Measurements from ENCODE around the gene SH3BP5.

The SH3BP5 gene

GRCh38 chr3:15341030-15341726 lies 8.8 kb upstream of the SH3BP5 start:
- in situ Hi-C loops (cut with MboI; ENCODE audit: low sequenced_read_pairs) = no loop called here
- Histone ChIP-seq H3K4me3 (no peak overlapping the region), H3K4me1 (peaks cover 6% of the 10 kb centered on the region), H3K36me3 (replicated peaks) (no peaks in the 10 kb centered on the region), H3K9me3 (no peaks in the 10 kb centered on the region), H3K27me3 (ENCODE audit: low read depth) (peaks cover 41% of the 10 kb centered on the region)
- DNase-seq (ENCODE audit: low spot score in 2 of 2) = no peak

GRCh38 chr3:15339786-15340215 lies 7.4 kb upstream of the SH3BP5 start:
- Histone ChIP-seq H3K9me3 (no peaks in the 10 kb centered on the region), H3K4me1 (peaks cover 6% of the 10 kb centered on the region), H3K4me3 (no peak overlapping the region), H3K36me3 (replicated peaks) (no peaks in the 10 kb centered on the region), H3K27me3 (ENCODE audit: low read depth) (peaks cover 32% of the 10 kb centered on the region)
- no peak for DNase-seq (ENCODE audit: low spot score in 2 of 2)
- in situ Hi-C loops (cut with MboI; ENCODE audit: low sequenced_read_pairs) = no loop called here

- Histone ChIP-seq H3K9me3 (no peaks in the 10 kb centered on the region), H3K27me3 (ENCODE audit: low read depth) (peaks cover 25% of the 10 kb centered on the region), H3K36me3 (replicated peaks) (no peaks in the 10 kb centered on the region), H3K4me3 (no peak overlapping the region), H3K4me1 (peaks cover 6% of the 10 kb centered on the region)
- DNase-seq (ENCODE audit: low spot score in 2 of 2) = no peak
- in situ Hi-C loops (cut with MboI; ENCODE audit: low sequenced_read_pairs) = no loop called here
Measured at GRCh38 chr3:15339001-15339400, 6.6 kb upstream of the SH3BP5 start.

- Histone ChIP-seq H3K27me3 (ENCODE audit: low read depth) (peaks cover 20% of the 10 kb centered on the region), H3K36me3 (replicated peaks) (no peaks in the 10 kb centered on the region), H3K4me3 (no peak overlapping the region), H3K4me1 (peaks cover 6% of the 10 kb centered on the region), H3K9me3 (no peaks in the 10 kb centered on the region)
- no peak for DNase-seq (ENCODE audit: low spot score in 2 of 2)
- in situ Hi-C loops (cut with MboI; ENCODE audit: low sequenced_read_pairs) = no loop called here
Measured at GRCh38 chr3:15337963-15338362, 5.6 kb upstream of the SH3BP5 start.

- peaks cover 8% of the 10 kb centered on the region for H3K4me1 ChIP-seq
- H3K36me3 ChIP-seq (replicated peaks) = no peaks in the 10 kb centered on the region
- no peak for DNase-seq (ENCODE audit: low spot score in 2 of 2)
- H3K27me3 ChIP-seq (ENCODE audit: low read depth) = peaks cover 12% of the 10 kb centered on the region
- in situ Hi-C loops (cut with MboI; ENCODE audit: low sequenced_read_pairs) = no loop called here
- H3K4me3 ChIP-seq = no peak overlapping the region
- no peaks in the 10 kb centered on the region for H3K9me3 ChIP-seq
Measured at GRCh38 chr3:15336057-15336456, 3.7 kb upstream of the SH3BP5 start.

- H3K9me3 ChIP-seq = no peaks in the 10 kb centered on the region
- H3K4me3 ChIP-seq = no peak overlapping the region
- no peaks in the 10 kb centered on the region for H3K36me3 ChIP-seq (replicated peaks)
- in situ Hi-C loops (cut with MboI; ENCODE audit: low sequenced_read_pairs) = no loop called here
- peaks cover 19% of the 10 kb centered on the region for H3K4me1 ChIP-seq
- DNase-seq (ENCODE audit: low spot score in 2 of 2) = no peak
- peaks cover under 1% of the 10 kb centered on the region for H3K27me3 ChIP-seq (ENCODE audit: low read depth)
Measured at GRCh38 chr3:15333956-15334263, 1.5 kb upstream of the SH3BP5 start.

- H3K4me1 ChIP-seq = peaks cover 19% of the 10 kb centered on the region
- in situ Hi-C loops (cut with MboI; ENCODE audit: low sequenced_read_pairs) = no loop called here
- no peaks in the 10 kb centered on the region; the same call in 1 of the 2 replicates for H3K27me3 ChIP-seq (ENCODE audit: low read depth)
- H3K4me3 ChIP-seq = no peak overlapping the region
- H3K36me3 ChIP-seq (replicated peaks) = no peaks in the 10 kb centered on the region
- no peak for DNase-seq (ENCODE audit: low spot score in 2 of 2)
- no peaks in the 10 kb centered on the region for H3K9me3 ChIP-seq
Measured at GRCh38 chr3:15333099-15333955, 941 bp upstream of the SH3BP5 start.

GRCh38 chr3:15331606-15332404 lies 581 bp downstream of the SH3BP5 start:
- no peaks in the 10 kb centered on the region for H3K9me3 ChIP-seq
- H3K27me3 ChIP-seq (ENCODE audit: low read depth) = no peaks in the 10 kb centered on the region
- in situ Hi-C loops (cut with MboI; ENCODE audit: low sequenced_read_pairs) = no loop called here
- peak overlapping the region; percentile 48 for H3K4me3 ChIP-seq
- H3K4me1 ChIP-seq = peaks cover 19% of the 10 kb centered on the region
- no peaks in the 10 kb centered on the region for H3K36me3 ChIP-seq (replicated peaks)
- peak in 1 of 2 experiments; percentile 64 for DNase-seq (ENCODE audit: low spot score in 2 of 2)

- Histone ChIP-seq H3K36me3 (replicated peaks) (no peaks in the 10 kb centered on the region), H3K9me3 (no peaks in the 10 kb centered on the region), H3K4me1 (peaks cover 19% of the 10 kb centered on the region), H3K4me3 (peak overlapping the region; percentile 48), H3K27me3 (ENCODE audit: low read depth) (0 out of 2 replicates have a peak, but pooled peaks cover 4% of the 10 kb centered on the region)
- in situ Hi-C loops (cut with MboI; ENCODE audit: low sequenced_read_pairs) = no loop called here
- peak in 1 of 2 experiments; percentile 89 for DNase-seq (ENCODE audit: low spot score in 2 of 2)
Measured at GRCh38 chr3:15331072-15331605, 1.2 kb downstream of the SH3BP5 start.

- no peak for DNase-seq (ENCODE audit: low spot score in 2 of 2)
- Histone ChIP-seq H3K27me3 (ENCODE audit: low read depth) (0 out of 2 replicates have a peak, but pooled peaks cover 4% of the 10 kb centered on the region), H3K36me3 (replicated peaks) (no peaks in the 10 kb centered on the region), H3K4me3 (no peak overlapping the region), H3K9me3 (no peaks in the 10 kb centered on the region), H3K4me1 (peaks cover 19% of the 10 kb centered on the region)
- in situ Hi-C loops (cut with MboI; ENCODE audit: low sequenced_read_pairs) = no loop called here
Measured at GRCh38 chr3:15330031-15330596, 2.3 kb downstream of the SH3BP5 start.

- H3K36me3 ChIP-seq (replicated peaks) = no peaks in the 10 kb centered on the region
- H3K4me3 ChIP-seq = no peak overlapping the region
- in situ Hi-C loops (cut with MboI; ENCODE audit: low sequenced_read_pairs) = no loop called here
- H3K4me1 ChIP-seq = peaks cover 19% of the 10 kb centered on the region
- H3K9me3 ChIP-seq = no peaks in the 10 kb centered on the region
- DNase-seq (ENCODE audit: low spot score in 2 of 2) = no peak
- 0 out of 2 replicates have a peak, but pooled peaks cover 4% of the 10 kb centered on the region for H3K27me3 ChIP-seq (ENCODE audit: low read depth)
Measured at GRCh38 chr3:15329046-15330005, 3.1 kb downstream of the SH3BP5 start.

- DNase-seq (ENCODE audit: low spot score in 2 of 2) = no peak
- no peak overlapping the region for H3K4me3 ChIP-seq
- H3K36me3 ChIP-seq (replicated peaks) = no peaks in the 10 kb centered on the region
- H3K27me3 ChIP-seq (ENCODE audit: low read depth) = 0 out of 2 replicates have a peak, but pooled peaks cover 4% of the 10 kb centered on the region
- in situ Hi-C loops (cut with MboI; ENCODE audit: low sequenced_read_pairs) = no loop called here
- peaks cover 19% of the 10 kb centered on the region for H3K4me1 ChIP-seq
- H3K9me3 ChIP-seq = no peaks in the 10 kb centered on the region
Measured at GRCh38 chr3:15327941-15328340, 4.4 kb downstream of the SH3BP5 start.
